Stimulated activated CD8-positive, alpha-beta memory T cell treated with anti-CD3 and anti-CD28 coated beads, Interleukin-7, amount 100 ng/mL, for 1 hour (primary cell): Measurements from ENCODE around the gene CROT.

ENCODE experiments used
- DNase-seq, 2 donors: peaks; one replicate each; pipeline ENCODE4 v3.0.0-alpha.2; 2020; ENCODE audit warnings: low read depth in 2 of 2

Gene CROT

DNA sequence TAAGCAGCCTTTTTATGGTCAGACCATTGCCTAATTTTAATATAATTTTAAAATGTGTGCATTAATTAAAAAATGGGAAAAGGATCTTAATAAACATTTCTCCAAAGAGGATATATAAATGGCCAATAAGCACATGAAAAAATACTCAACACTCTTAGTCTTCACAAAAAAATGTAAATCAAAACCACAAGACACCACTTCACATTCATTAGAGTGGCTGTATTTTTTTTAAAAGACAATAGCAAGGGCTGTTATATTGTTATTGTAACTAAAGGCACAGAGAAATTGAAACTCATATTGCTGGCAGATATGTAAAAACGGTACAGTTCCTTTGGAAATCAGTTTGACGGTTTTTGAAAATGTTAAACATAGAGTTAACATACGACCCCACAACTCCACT, 3.2 kb upstream of the CROT start:
- DNase-seq: no peak

DNA sequence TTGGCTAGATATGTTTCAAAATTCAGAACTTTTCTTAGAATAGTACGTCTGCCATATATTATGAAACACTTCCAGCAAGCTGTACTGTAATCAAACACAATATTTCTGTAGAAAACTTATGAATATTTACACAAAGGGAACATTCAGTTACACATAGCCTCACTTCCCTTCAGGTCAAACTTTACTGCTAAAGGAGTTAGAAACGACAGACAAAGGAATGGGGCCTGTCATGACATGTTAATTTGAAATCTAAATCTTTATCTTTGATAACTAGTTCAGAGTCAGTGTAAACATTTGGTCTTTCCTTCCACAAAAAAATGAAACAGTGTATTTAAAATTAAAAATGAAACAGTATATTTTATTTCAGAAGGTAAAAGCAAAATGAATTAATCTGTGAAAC, 1.0 kb upstream of the CROT start:
- no peak for DNase-seq

DNA sequence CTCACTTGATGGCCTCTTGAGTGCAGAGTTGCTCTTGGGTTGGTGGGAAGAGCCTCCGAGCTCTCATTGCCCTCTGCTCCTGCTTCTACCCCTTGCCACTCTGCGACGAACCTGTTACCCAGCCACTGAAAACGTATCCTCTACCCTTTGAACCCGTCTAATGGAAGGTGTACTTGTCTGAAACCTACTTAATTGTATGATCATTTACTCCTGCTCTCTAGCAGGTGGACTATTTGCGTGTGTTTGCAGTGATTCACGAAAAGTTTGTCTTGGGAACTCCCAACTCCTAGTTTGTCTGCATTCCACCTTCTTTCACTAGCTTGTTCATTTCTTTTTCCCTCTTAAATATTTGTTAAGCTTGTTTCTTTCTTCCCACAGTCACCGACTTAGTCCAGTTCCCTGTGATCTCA, 503 bp downstream of the CROT start:
- DNase-seq: no peak

DNA sequence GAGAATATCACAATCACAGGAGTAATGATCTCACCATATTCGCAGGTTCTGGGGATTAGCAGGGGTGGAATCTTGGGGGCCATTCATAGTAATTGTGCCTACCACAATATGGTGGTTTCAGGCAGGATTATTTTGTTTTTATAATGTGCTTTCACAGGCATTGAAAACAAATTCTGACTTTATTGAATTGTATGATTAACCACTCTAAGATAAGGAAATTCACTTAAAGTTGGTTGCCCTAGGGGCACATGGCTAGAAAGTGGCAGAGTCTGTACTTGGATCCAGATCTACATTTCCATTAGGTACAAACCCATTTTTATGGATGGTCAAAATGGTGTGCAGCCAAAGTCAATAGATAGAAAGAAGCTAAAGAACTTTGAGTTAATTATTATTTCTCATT, 1.7 kb downstream of the CROT start:
- DNase-seq: no peak

DNA sequence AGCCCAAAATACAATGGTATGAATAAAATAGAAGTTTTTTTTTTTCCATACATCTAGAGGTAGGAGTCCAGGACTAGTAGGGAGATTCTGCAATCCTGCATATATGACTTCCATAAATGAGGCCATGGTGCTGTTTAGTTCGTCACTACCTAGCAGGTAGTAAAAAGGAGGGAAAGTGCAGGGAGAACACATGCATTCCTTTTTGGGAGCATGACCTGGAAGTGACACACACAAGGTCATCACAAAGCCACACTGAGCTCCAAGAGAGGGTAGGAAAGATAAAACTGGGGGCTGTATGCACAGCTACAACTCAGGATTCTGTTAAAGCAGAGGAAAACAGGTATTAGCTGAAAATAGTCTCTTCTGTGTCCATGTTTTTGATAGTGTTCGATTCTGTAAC, 2.2 kb downstream of the CROT start:
- no peak for DNase-seq

DNA sequence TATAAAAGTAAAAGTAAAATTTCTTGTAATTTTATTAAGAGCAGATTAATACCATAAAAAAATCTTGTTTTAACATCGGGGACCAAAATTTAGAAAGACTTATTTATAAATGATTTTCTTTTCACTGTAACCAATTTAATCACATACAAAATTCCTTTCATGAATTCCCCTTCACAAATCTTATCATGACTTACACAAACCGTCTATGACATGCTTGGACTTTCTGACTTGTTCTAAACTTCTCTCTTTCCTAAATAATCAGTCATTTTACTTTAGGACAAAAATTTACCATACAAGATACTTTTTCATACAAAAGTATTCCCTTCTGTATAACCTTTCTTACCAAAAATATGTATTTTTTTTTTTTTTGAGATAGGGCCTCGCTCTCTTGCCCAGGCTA, 9.3 kb downstream of the CROT start:
- DNase-seq: no peak

DNA sequence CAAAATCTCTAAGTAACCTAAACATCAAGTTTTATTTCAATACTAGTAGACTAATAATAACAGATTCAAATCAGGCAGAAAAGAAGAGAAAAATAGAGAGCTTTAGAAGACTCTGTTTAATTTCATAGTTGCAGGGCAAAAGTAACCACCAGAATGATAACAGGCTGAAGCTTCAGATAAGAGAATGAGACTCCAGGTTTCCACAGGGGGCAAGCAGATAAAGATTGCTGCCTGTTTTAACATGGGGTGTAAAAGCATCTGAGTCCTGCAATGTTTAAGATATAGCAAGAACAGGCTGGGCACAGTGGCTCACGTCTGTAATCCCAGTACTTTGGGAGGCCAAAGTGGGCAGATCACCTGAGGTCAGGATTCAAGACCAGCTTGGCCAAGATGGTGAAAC, 11.0 kb downstream of the CROT start:
- DNase-seq: no peak

DNA sequence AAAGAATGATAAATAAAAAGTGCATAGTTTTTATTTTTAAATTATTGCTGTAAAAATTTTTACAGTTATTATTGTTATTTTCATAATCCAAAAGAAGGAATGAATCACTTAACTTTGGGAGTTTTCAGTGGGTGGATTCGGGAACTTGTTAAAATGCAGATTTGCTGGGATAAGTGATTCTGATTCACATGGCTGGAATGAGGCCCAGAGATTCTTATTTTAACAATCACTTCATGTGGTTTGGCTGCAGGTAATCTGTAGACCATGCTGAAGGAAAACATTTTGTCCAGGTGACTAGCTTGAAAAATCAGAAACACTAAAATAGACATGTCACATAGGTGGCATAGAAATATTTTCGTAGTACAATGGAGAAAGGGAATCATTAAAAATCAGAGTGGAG, 13.9 kb downstream of the CROT start:
- no peak for DNase-seq

DNA sequence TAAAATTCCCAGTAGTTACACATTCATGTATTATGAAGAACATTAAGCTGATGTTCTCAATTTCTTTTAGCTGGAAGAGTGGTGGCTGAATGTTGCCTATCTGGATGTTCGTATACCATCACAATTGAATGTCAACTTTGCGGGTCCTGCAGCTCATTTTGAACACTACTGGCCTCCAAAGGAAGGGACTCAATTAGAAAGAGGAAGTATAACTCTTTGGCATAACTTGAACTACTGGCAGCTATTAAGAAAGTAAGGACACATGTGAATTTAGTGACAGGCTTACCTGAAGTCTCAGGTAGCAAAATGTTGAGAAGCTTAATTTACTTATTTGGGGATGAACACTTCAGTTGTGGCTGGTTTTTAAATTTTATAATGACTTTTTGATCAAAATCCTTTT, 15.9 kb downstream of the CROT start:
- DNase-seq: no peak

DNA sequence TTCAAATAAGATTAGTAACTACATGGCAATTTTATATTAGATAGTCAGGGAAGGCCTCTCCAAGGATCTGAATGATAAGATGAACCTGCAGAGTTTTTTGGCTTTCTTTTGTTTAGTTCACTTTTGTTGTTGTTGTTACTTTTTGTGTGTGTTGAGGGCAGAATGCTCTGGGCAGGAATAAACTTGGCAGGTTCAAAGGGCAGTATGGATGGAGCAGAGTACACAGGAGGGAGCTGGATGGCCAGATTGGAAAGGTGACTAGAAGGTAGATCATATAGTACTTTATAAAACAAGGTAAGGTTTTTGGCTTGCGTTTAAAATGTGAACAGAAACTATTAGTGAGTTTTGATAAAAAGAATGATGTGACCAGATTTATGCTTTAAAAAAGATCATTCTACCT, 17.9 kb downstream of the CROT start:
- no peak for DNase-seq

DNA sequence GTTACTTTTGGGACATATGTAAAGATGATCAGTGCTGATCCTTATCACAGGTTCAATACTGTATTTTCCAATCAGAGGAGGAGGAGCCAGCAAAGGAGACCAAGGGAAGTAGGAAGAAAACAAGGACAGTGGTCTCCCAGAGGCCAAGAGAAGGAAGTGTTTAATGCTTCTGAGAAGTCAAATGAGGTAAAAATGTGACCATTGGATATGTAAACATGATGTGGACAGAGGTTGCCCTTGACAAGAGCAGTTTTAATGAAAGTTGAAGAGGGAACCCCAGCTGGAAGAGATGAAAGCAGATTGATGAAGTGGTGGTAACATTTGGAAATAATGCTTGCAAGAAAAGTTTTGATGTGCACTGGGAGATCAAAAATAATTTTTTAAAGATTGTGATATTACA, 18.8 kb downstream of the CROT start:
- no peak for DNase-seq

DNA sequence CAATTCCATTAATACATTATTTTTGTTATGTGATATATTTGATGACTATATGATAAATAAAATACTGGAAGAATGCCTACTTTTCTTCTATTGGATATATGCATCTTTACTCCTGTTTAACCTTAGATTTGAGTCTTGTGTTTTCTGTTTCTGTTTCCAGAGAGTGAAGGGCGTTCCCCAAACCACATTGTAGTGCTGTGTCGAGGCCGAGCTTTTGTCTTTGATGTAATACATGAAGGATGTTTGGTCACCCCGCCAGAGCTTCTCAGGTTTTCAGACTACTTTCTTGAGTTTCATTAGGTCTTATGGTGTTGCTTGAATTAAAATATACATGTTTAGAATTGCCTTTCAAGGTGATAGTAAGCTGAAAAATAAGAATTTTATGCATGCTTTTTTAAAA, 23.8 kb downstream of the CROT start:
- no peak for DNase-seq

DNA sequence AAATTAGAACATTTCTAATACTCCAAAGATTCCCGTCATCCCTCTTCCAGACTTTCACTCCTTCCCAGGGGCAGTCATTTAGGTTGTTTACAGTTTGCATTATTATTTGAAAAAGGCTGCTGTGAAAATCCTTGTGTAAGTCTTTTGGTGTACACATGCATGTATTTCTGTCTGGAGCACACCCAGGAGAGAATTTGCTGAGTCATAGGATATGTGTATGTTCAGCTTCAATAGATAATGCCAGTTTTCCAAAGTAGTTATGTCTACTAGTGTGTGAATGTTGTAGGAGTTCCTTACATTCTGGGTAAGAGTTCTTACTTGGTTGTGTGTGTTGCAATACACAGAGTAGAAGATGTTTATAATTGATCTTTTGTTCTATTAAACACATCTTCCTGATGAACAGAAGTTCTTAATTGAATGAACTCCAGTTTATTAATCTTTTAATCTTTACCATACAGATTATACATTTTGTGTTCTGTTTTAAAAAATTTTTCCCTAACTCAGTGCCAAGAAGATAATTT, 25.3 kb downstream of the CROT start:
- DNase-seq: no peak

DNA sequence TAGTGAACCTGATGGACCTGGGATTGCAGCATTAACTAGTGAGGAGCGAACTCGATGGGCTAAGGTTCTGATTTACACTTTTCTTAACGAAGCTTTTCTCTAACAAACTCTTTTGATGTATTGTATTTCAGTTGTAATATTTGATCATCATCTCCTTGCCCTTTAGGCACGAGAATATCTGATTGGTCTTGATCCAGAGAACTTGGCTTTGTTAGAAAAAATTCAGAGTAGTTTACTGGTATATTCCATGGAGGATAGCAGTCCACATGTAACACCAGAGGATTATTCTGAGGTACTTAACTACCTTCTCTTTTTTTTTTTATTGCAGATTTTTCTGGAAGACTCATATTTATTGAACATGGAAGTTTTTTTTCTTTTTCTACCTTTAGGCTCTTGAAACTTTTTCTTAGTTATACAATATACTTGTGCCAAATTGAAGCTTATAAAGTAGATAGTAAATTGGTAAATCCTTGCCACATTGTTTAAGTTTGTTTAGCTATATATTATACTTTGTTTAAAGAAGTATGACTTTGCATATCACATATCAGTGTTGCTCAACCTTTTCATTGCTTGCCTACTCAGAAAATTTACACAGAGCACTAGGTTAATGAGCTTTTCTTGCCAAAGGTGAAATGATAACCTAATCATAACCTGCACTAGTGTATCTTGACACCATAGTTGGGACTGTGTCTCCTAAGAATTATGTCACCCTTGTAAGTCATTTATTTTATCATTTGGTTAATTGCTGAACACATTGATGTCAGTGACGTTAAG, 30.4 kb downstream of the CROT start:
- DNase-seq: no peak

DNA sequence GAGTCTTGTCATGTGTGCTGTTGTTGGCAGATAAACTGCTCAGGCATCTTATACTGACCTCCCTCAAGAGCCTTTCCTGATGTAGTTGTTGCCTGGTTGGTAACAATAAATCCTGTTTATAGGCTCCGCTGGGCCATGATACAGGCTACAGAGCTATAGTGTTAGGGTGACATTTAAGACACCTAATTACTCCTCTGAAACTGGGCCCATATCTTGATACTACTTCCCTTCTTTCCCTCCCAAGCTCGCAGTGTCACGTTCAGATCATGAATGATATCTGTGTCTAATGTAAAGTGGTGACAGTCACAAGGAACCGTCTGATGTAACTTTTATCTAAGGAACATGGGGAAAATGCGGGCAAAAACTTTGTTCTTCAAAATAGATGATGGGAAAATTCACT, 35.4 kb downstream of the CROT start:
- no peak for DNase-seq

DNA sequence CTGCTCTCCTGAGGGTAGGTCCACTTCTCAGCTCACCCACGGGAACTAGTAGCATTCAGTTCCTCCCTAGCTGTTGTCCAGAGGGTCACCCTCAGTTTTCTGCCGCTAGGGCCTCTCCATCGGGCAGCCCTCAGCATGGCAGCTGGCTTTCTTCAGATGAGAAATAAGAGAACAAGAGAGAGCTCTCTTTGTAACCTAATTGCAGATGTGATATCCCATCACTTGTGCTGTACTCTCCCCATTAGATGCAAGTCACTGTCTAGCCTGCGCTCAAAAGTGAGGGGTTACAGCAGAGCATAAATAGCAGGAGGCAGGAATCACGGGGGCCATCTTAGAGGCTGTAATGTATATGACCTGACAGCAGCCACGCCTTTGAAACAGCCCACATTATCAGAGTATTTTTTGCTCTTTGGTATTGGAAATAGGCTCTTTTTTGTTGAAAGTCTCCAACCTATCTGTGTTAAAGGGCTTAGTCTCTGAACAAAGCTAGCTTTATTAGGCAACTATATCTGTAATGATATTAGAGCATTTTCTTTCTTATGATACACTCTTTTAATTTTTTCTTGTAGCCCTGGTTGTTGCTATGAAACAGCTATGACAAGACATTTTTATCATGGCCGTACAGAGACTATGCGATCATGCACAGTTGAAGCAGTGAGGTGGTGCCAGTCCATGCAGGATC, 45.7 kb downstream of the CROT start:
- DNase-seq: no peak

DNA sequence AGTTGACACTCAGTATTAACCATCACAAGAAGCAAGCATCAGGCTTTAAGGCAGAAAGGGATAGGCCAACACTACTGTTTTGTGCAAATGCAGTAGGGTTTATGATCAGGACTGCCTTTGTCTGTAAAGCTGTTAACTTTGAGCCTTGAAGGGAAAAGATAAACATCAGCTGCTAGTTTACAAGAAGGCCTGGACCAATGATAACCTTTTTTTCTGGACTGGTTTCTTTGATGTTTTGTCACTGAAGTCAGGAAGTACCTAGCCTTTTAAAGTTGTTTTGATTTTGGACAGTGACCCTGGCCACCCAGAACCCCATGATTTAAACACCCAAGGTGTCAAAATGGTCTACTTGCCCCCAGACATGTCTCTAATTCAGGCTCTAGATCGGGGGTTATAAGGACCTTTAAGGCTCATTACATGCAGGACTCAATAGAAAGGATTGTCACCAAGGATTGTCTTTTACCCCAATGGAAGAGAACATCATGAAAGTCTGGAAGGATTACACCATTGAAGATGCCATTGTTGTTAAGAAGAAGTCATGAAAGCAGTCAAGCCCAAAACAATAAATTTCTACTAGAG, 50.1 kb downstream of the CROT start:
- no peak for DNase-seq

DNA sequence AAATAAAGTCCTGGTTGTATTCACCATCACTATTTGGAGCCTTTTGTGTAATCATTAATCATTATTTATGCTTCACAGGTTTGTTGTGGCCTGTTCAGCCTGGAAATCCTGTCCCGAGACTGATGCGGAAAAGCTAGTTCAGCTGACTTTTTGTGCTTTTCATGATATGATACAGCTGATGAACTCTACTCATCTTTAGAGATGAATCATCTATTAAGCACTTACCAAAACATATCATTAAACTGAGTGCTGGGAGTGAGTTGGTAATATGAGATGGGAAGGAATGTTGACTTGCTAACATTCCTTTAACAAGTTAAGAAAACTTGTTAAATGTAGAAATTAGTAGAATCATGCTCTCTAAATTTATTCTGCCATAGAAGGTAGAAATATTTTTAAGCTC, 53.0 kb downstream of the CROT start:
- DNase-seq: no peak

DNA sequence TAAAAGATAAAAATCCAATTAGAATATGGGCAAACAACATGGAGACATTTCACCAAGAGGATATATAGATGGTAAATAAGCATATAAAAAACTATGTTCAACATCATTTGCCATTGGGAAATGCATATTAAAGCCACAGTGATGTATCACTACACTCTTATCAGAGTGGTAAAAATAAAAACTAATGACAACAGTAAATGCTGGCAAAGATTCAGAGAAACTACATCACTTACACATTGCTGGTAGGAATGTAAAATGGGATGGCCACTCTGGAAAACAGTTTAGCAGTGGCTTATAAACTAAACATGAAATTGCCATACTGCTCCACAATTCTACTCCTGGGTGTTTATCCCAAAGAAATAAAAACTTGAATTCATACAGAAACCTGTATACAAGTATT, 59.2 kb downstream of the CROT start:
- DNase-seq: no peak

DNA sequence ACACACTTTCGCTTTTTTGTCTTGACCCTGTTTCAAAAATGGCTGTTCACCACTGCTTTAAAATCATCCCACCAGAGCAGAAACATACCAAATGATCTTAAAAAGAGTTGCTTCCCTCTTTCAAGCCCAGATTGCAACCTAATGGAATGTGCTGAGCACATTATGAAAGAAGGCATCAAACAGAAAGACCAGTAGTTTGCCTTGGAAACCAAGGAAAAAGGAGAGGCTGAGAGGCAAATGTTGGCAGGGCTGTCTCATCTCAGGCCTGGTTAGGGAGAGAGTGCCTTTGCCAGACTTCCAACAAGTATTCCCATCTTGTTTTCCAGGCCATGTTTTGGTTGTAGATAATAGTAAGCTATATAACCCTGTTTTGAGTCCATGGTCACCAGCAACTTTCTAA, 65.7 kb downstream of the CROT start:
- no peak for DNase-seq

DNA sequence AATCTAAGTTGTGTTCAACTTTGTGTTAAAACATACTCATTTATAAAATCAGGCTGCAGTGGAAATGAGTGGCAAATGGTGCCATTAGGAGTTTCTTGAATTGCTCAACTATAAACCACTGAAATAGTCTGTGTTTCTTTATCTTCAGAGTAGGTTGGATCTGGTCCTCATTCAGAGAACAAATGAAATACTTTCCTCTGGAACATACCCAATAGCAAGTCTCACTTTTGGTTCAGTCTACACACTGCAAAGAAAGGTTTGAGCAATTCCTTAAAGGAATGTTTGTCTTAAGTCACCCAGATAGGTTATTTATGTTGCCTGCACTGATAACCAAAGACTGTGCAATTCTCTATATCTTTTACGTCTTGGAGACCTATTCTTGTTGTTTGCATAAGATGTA, 67.6 kb downstream of the CROT start:
- no peak for DNase-seq

DNA sequence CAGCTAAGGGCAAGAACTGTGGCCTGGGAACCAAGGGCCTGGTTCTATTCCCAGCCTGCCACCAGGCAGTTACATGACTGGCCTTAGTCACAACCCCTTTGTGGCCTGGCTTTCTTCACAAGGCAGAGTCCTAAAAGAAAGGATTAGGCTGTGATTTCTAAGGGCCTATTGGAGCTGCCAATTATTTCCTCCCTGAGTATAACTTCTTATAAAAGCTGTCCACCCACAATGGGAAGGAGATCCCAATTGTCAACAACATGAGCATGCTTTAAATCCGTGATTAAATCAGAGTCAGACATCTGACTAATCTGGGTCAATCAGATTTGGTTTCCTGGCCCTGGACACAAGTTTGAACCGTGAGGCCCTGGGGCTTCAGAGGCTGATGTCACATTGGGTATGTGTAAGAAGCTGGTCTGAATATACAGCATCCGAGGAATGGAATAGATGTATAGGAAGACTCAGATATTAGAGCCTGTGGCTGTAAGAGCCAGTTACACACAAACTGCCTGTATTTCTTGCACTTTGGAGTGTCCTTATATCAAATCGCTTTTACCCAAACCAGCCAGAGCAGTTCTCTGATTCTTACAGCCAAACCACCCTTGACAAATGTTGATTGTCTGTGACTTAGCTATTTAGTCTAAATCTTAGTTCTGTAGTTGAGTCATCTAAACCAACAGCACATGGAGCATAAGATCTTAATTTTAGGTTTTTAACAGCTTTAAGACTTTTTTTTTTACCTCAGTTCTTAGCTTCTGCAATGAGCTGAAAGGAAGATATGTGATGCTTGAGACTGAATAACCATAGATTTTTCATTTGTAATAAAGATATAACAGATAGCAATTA, 68.7 kb downstream of the CROT start:
- no peak for DNase-seq
